HUES6 (cell line): ENCODE results near the gene GORAB.
A peak's percentile ranks its signal among the peaks of the same experiment; 100 is the strongest.

ENCODE experiments used
- H3K27ac ChIP-seq: 2 replicates; pipeline ENCODE4 v1.7.0; 2013; ENCODE audit warnings: low read depth, mild to moderate bottlenecking, low read length, inconsistent platforms
- H3K27me3 ChIP-seq: 2 replicates; pipeline ENCODE4 v1.6.1; 2013; ENCODE audit warnings: low read length; ENCODE audit not compliant: control insufficient read depth, insufficient read depth
- H3K36me3 ChIP-seq: 2 replicates; pipeline ENCODE4 v1.6.1; 2013; ENCODE audit warnings: low read length; ENCODE audit not compliant: control insufficient read depth, insufficient read depth
- H3K4me1 ChIP-seq: 2 replicates; pipeline ENCODE4 v1.6.1; 2013; ENCODE audit warnings: low read length; ENCODE audit not compliant: control insufficient read depth, insufficient read depth
- H3K4me3 ChIP-seq: 2 replicates; pipeline ENCODE4 v1.5.1; 2013; ENCODE audit warnings: low read depth, low read length
- H3K9ac ChIP-seq: one replicate; pipeline ENCODE4 v1.6.1; 2013; ENCODE audit warnings: mild to moderate bottlenecking, low read length
- H3K9me3 ChIP-seq: 2 replicates; pipeline ENCODE4 v1.6.1; 2013; ENCODE audit warnings: low read depth, low read length; ENCODE audit not compliant: control insufficient read depth, insufficient read depth

The GORAB gene

GRCh38 chr1:170562646-170563338 is 30.8 kb downstream of the GORAB start:
- H3K4me3 ChIP-seq = peak overlapping the region; percentile 11; the same call in 1 of the 2 replicates

GRCh38 chr1:170567214-170567613 is 35.2 kb downstream of the GORAB start:
- peaks cover 25% of the 10 kb centered on the region for H3K4me1 ChIP-seq
- H3K4me3 ChIP-seq = no peak overlapping the region
- no peaks in the 10 kb centered on the region for H3K36me3 ChIP-seq
- no peaks in the 10 kb centered on the region for H3K27me3 ChIP-seq
- H3K27ac ChIP-seq = no peak overlapping the region
- H3K9ac ChIP-seq = no peak overlapping the region
- no peaks in the 10 kb centered on the region for H3K9me3 ChIP-seq

More at GRCh38 chr1:170562646-170563338, 30.8 kb downstream of the GORAB start:
- Histone ChIP-seq H3K36me3 (no peaks in the 10 kb centered on the region), H3K27ac (peak overlapping the region; percentile 90), H3K27me3 (no peaks in the 10 kb centered on the region), H3K4me1 (peaks cover 28% of the 10 kb centered on the region), H3K9ac (peak overlapping the region; percentile 59), H3K9me3 (peaks cover 7% of the 10 kb centered on the region; the same call in 1 of the 2 replicates)

- Histone ChIP-seq H3K9ac (no peak overlapping the region), H3K27ac (no peak overlapping the region), H3K9me3 (no peaks in the 10 kb centered on the region)
Observed at GRCh38 chr1:170568197-170568596, 36.2 kb downstream of the GORAB start.

GRCh38 chr1:170576980-170577379 is 45.0 kb downstream of the GORAB start:
- peaks cover 3% of the 10 kb centered on the region; the same call in 1 of the 2 replicates for H3K4me1 ChIP-seq
- H3K9me3 ChIP-seq = no peaks in the 10 kb centered on the region
- no peak overlapping the region for H3K4me3 ChIP-seq
- no peaks in the 10 kb centered on the region for H3K36me3 ChIP-seq
- H3K27me3 ChIP-seq = no peaks in the 10 kb centered on the region
- H3K27ac ChIP-seq = no peak overlapping the region
- H3K9ac ChIP-seq = no peak overlapping the region

More at GRCh38 chr1:170568197-170568596, 36.2 kb downstream of the GORAB start:
- H3K36me3 ChIP-seq = no peaks in the 10 kb centered on the region
- peaks cover 15% of the 10 kb centered on the region for H3K4me1 ChIP-seq
- no peaks in the 10 kb centered on the region for H3K27me3 ChIP-seq
- H3K4me3 ChIP-seq = no peak overlapping the region

- no peak overlapping the region for H3K4me3 ChIP-seq
- no peaks in the 10 kb centered on the region for H3K36me3 ChIP-seq
- H3K27me3 ChIP-seq = peaks cover 2% of the 10 kb centered on the region; the same call in 1 of the 2 replicates
- no peak overlapping the region for H3K9ac ChIP-seq
- peaks cover 3% of the 10 kb centered on the region; the same call in 1 of the 2 replicates for H3K4me1 ChIP-seq
- no peak overlapping the region for H3K27ac ChIP-seq
- H3K9me3 ChIP-seq = no peaks in the 10 kb centered on the region
Observed at GRCh38 chr1:170578359-170578758, 46.4 kb downstream of the GORAB start.

- H3K27ac ChIP-seq = no peak overlapping the region
- H3K27me3 ChIP-seq = peaks cover 25% of the 10 kb centered on the region
- no peak overlapping the region for H3K4me3 ChIP-seq
- H3K9ac ChIP-seq = no peak overlapping the region
- no peaks in the 10 kb centered on the region for H3K36me3 ChIP-seq
- no peaks in the 10 kb centered on the region for H3K9me3 ChIP-seq
- peaks cover 6% of the 10 kb centered on the region for H3K4me1 ChIP-seq
Observed at GRCh38 chr1:170580636-170581440, 48.9 kb downstream of the GORAB start.

- Histone ChIP-seq H3K9me3 (no peaks in the 10 kb centered on the region), H3K4me1 (peaks cover 19% of the 10 kb centered on the region), H3K27ac (no peak overlapping the region), H3K36me3 (no peaks in the 10 kb centered on the region), H3K9ac (no peak overlapping the region), H3K27me3 (peaks cover 48% of the 10 kb centered on the region), H3K4me3 (no peak overlapping the region)
Observed at GRCh38 chr1:170583186-170583585, 51.2 kb downstream of the GORAB start.

- Histone ChIP-seq H3K4me3 (no peak overlapping the region; the same call in 1 of the 2 replicates), H3K36me3 (no peaks in the 10 kb centered on the region), H3K27me3 (peaks cover 76% of the 10 kb centered on the region)
Observed at GRCh38 chr1:170586321-170587252, 54.6 kb downstream of the GORAB start.

GRCh38 chr1:170587253-170587593 is 55.3 kb downstream of the GORAB start:
- H3K4me3 ChIP-seq = no peak overlapping the region
- H3K27me3 ChIP-seq = peaks cover 76% of the 10 kb centered on the region
- peaks cover 15% of the 10 kb centered on the region for H3K4me1 ChIP-seq
- H3K9ac ChIP-seq = no peak overlapping the region
- H3K27ac ChIP-seq = no peak overlapping the region
- H3K9me3 ChIP-seq = no peaks in the 10 kb centered on the region
- H3K36me3 ChIP-seq = no peaks in the 10 kb centered on the region

More at GRCh38 chr1:170586321-170587252, 54.6 kb downstream of the GORAB start:
- no peaks in the 10 kb centered on the region for H3K9me3 ChIP-seq
- H3K9ac ChIP-seq = no peak overlapping the region
- peaks cover 15% of the 10 kb centered on the region for H3K4me1 ChIP-seq
- no peak overlapping the region for H3K27ac ChIP-seq

- H3K27ac ChIP-seq = no peak overlapping the region
- no peak overlapping the region for H3K9ac ChIP-seq
- H3K4me3 ChIP-seq = no peak overlapping the region
- H3K9me3 ChIP-seq = no peaks in the 10 kb centered on the region
- H3K27me3 ChIP-seq = peaks cover 48% of the 10 kb centered on the region
- peaks cover 10% of the 10 kb centered on the region for H3K4me1 ChIP-seq
- H3K36me3 ChIP-seq = no peaks in the 10 kb centered on the region
Observed at GRCh38 chr1:170590921-170591705, 59.1 kb downstream of the GORAB start.
